Measurements from ENCODE around the gene TP73. TPM values are rescaled to one million over a fixed set of nuclear protein-coding genes. Genes with fewer than 3 reads are reported as not detected.

The TP73 gene
- total RNA-seq, 6 experiments from 2014 or later = 0.05 to 2.3 (median 0.32) TPM

DNA sequence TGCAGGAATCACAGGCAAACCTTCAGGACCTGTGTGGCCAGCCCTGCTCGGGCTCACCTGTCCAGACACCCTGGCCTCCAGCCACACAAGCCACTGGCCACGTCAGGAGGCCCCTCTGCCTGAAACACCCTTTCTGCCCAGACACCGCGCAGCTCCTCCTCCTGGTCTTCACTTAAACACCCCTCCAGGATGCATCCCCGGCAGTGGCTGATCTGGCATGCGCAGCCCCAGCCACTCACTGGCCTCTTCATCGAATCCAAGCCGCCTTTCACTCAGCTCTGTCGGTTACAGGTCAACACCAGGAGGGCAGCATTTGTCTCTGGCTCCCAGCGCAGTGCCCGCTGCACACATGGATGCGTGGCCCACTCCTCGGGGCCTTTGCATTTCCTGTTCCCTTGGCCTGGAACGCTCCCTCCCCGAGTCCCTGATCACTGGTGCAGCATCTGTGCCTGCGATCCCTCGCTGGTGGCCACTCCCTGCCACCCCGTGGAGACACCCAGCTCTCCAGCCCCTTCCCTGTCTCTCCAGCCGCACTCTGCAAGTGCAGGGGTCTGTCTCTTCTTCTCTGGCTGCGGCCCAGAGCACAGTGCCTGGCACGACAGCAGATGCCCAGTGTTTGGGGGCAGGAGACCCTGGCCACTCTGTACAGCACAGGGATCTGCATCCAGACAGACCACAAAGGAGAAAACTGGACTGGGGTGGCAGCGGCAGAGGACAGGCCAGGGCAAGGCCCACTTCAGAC is 18.1 kb upstream of the TP73 start:
- peaks cover 0 to 61% (median 6%) of the 10 kb centered on the region in 4 donors for H3K36me3 ChIP-seq
- intact Hi-C loops (cut with DNase I) = no loop called here

GRCh38 chr1:3636080-3636479 is 16.2 kb upstream of the TP73 start:
- H3K4me1 ChIP-seq = no peaks in the 10 kb centered on the region
- intact Hi-C loops (cut with DNase I) = no loop called here
- no peak for TF ChIP-seq CTCF (IDR thresholded peaks at IDR 0.05)
- TF ChIP-seq POLR2A (IDR thresholded peaks at IDR 0.05) = no peak
- no peaks in the 10 kb centered on the region for H3K9me3 ChIP-seq
- H3K36me3 ChIP-seq = peaks cover 0 to 53% (median 6%) of the 10 kb centered on the region in 4 donors
- DNase-seq (peak in 1 of 3 donors; percentile 15), ATAC-seq (no peak)
- H3K4me3 ChIP-seq = no peak overlapping the region
- 81% methylated on average over 10 of the region's 14 CpGs for WGBS (ENCODE audit: insufficient coverage, low coverage, low lambda C conversion rate, missing lambda C conversion rate)
- no peaks in the 10 kb centered on the region for H3K27me3 ChIP-seq
- no peak overlapping the region for H3K27ac ChIP-seq

More for the DNA sequence above, 18.1 kb upstream of the TP73 start:
- H3K27ac ChIP-seq = no peak overlapping the region
- TF ChIP-seq POLR2A (IDR thresholded peaks at IDR 0.05) = no peak
- no peak for TF ChIP-seq CTCF (IDR thresholded peaks at IDR 0.05)
- no peaks in the 10 kb centered on the region for H3K9me3 ChIP-seq
- no peak overlapping the region for H3K4me3 ChIP-seq
- no peak for ATAC-seq
- WGBS (ENCODE audit: insufficient coverage, low coverage, low lambda C conversion rate, missing lambda C conversion rate) = 96% methylated on average over 8 of the region's 22 CpGs
- no peaks in the 10 kb centered on the region for H3K27me3 ChIP-seq
- peak in 2 of 3 donors; percentile 19 to 33 for DNase-seq
- no peaks in the 10 kb centered on the region for H3K4me1 ChIP-seq

- Histone ChIP-seq H3K4me3 (no peak overlapping the region), H3K9me3 (no peaks in the 10 kb centered on the region), H3K36me3 (peaks cover 0 to 53% (median 6%) of the 10 kb centered on the region in 4 donors), H3K27ac (no peak overlapping the region), H3K4me1 (no peaks in the 10 kb centered on the region), H3K27me3 (no peaks in the 10 kb centered on the region)
- DNase-seq = peak in 2 of 3 donors; percentile 29 to 39
- intact Hi-C loops (cut with DNase I) = no loop called here
- TF ChIP-seq POLR2A (IDR thresholded peaks at IDR 0.05) (no peak), CTCF (IDR thresholded peaks at IDR 0.05) (no peak)
- WGBS (ENCODE audit: insufficient coverage, low coverage, low lambda C conversion rate, missing lambda C conversion rate) = 94% methylated on average over 10 of the region's 11 CpGs
- no peak for ATAC-seq
Observed at GRCh38 chr1:3636531-3636930, 15.8 kb upstream of the TP73 start.

DNA sequence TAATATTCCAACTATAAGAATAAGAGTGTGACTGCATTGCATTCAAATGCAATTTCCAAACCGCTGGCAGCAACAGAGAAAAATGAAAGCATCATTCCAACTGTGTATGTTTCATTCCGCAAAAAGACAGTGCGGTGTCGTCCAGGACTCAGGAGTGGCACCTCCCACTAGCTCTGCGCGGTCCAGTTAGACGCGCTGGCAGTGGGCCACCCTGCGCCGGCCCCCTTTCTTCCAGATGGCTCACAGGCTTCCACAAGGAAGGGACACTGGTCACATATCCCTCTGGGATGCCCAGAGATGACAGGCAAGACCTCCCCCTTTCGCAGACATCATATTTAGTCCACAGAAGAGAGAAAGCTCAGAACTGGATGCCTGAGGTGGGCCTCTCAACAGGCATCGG is 14.3 kb upstream of the TP73 start:
- Histone ChIP-seq H3K27me3 (no peaks in the 10 kb centered on the region), H3K4me1 (no peaks in the 10 kb centered on the region), H3K9me3 (no peaks in the 10 kb centered on the region), H3K36me3 (peaks cover 0 to 49% (median 6%) of the 10 kb centered on the region in 4 donors), H3K4me3 (no peak overlapping the region), H3K27ac (no peak overlapping the region)
- WGBS (ENCODE audit: insufficient coverage, low coverage, low lambda C conversion rate, missing lambda C conversion rate) = 90% methylated on average over 11 of the region's 12 CpGs
- ATAC-seq (no peak), DNase-seq (peak in 1 of 3 donors; percentile 29)
- intact Hi-C loops (cut with DNase I) = no loop called here
- no peak for TF ChIP-seq CTCF (IDR thresholded peaks at IDR 0.05)
- TF ChIP-seq POLR2A (IDR thresholded peaks at IDR 0.05) = no peak

Data from right lobe of liver (tissue), 6 donors.